Measurements from ENCODE around the gene PARVA. TPM values are rescaled to one million over a fixed set of nuclear protein-coding genes. Genes with fewer than 3 reads are reported as not detected.

PARVA gene
- total and polyA plus RNA-seq, 12 donors, result 20.1 to 84.8 (median 67.0) TPM

DNA sequence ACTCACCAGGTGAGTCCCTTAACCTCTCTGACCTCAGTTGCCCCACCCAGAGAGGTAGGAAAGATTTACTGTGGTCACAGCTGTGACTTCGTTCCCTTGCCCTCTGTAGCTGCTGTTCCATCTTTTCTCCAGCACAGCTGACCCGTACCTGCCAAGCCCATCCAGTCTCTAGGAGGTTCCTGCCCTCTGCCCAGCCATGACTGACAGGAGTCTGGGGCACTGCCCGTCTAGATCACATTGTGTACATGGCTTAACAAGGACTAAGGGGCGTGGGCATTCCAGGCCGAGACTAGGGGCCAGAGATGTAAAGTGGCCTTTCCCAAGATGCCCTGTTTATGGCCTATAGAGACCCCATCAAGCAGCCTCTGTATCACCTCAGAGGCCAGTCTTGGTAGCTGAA, 132.0 kb downstream of the PARVA start:
- TF ChIP-seq, protein P1, sequence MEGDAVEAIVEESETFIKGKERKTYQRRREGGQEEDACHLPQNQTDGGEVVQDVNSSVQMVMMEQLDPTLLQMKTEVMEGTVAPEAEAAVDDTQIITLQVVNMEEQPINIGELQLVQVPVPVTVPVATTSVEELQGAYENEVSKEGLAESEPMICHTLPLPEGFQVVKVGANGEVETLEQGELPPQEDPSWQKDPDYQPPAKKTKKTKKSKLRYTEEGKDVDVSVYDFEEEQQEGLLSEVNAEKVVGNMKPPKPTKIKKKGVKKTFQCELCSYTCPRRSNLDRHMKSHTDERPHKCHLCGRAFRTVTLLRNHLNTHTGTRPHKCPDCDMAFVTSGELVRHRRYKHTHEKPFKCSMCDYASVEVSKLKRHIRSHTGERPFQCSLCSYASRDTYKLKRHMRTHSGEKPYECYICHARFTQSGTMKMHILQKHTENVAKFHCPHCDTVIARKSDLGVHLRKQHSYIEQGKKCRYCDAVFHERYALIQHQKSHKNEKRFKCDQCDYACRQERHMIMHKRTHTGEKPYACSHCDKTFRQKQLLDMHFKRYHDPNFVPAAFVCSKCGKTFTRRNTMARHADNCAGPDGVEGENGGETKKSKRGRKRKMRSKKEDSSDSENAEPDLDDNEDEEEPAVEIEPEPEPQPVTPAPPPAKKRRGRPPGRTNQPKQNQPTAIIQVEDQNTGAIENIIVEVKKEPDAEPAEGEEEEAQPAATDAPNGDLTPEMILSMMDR (IDR thresholded peaks at IDR 0.05), result no peak
- no peak for ATAC-seq
- no peak overlapping the region for H3K4me3 ChIP-seq
- no peaks in the 10 kb centered on the region for H3K27me3 ChIP-seq
- peaks cover 0 to 29% (median 4%) of the 10 kb centered on the region in 9 donors for H3K4me1 ChIP-seq
- DNase-seq, result no peak
- H3K9me3 ChIP-seq, result no peaks in the 10 kb centered on the region
- WGBS, 2 donors, result 96% methylated on average over 5 of the region's 5 CpGs
- no peak overlapping the region for H3K27ac ChIP-seq
- H3K36me3 ChIP-seq, result peaks cover 0 to 82% (median 4%) of the 10 kb centered on the region in 9 donors
- intact Hi-C loops (cut with DNase I), result loop anchor here in 1 of 10 donors (5.0 kb wide), 1 partner anchor 88 kb away; no protein-coding TSS in a partner anchor

DNA sequence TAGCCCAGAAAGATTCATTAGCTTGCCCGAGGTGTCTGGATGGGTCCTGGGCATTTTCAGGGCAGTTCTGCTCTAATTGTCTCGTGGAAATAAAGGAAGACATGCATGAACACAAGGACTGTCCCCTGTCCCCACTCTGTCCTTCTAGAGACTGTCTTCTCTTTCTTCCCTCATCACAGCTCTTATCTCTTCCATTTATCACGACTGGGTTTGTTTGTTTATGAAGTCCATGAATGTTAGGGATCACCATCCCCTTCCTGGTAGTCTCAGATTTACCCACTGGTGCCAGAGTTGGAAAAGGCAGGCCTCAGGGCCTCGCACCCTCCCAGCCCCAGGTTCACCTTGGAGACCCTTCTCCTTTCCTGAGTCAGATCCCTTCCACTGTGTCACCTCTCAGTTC, 134.8 kb downstream of the PARVA start:
- intact Hi-C loops (cut with DNase I), result loop anchor here in 2 of 10 donors (10.0 kb wide), 1 partner anchor 383 kb away; no protein-coding TSS in a partner anchor
- DNase-seq (no peak), ATAC-seq (no peak)
- 80 to 82% methylated on average over 4 of the region's 4 CpGs for WGBS, 2 donors
- H3K27ac ChIP-seq, result no peak overlapping the region
- H3K27me3 ChIP-seq, result no peaks in the 10 kb centered on the region
- TF ChIP-seq, protein P1 (IDR thresholded peaks at IDR 0.05), result no peak
- no peak overlapping the region for H3K4me3 ChIP-seq
- no peaks in the 10 kb centered on the region for H3K9me3 ChIP-seq
- H3K4me1 ChIP-seq, result peaks cover 0 to 35% (median 5%) of the 10 kb centered on the region in 9 donors
- H3K36me3 ChIP-seq, result peaks cover 0 to 79% (median 4%) of the 10 kb centered on the region in 9 donors

DNA sequence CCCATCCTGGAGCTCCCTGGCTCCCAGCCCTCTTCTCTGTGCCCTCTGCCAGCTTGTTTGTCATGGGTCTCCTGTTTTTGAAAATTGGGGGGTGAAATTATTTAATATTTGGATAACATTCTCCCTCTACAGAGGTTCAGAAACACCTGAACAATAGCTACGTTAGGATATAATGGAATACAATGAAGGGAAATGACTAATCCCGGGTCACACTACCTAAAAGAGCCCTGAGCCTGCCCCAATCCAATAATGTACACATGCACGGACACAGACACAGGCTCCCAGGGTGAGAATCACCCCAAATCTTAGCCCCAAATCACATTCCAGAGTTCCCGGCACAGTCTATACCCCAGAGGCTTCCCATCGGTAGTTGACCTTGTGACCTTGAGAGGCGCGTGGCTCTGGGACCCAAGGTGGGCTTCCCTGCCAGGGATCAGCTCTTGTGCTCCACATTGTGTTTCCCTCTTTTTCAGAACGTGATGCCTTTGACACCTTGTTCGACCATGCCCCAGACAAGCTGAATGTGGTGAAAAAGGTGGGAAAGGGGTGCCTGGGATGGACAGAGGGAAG, 135.5 kb downstream of the PARVA start:
- no peak for DNase-seq
- no peak overlapping the region for H3K27ac ChIP-seq
- intact Hi-C loops (cut with DNase I), result loop anchor here in 2 of 10 donors (10.0 kb wide), 1 partner anchor 382 kb away; no protein-coding TSS in a partner anchor
- no peak overlapping the region for H3K4me3 ChIP-seq
- peaks cover 0 to 83% (median 4%) of the 10 kb centered on the region in 9 donors for H3K36me3 ChIP-seq
- no peaks in the 10 kb centered on the region for H3K9me3 ChIP-seq
- WGBS, 2 donors, result 78 to 82% methylated on average over 9 of the region's 9 CpGs
- TF ChIP-seq, protein P1 (IDR thresholded peaks at IDR 0.05), result no peak
- peaks cover 0 to 28% (median 0%) of the 10 kb centered on the region in 9 donors for H3K4me1 ChIP-seq
- ATAC-seq, result no peak
- H3K27me3 ChIP-seq, result no peaks in the 10 kb centered on the region

DNA sequence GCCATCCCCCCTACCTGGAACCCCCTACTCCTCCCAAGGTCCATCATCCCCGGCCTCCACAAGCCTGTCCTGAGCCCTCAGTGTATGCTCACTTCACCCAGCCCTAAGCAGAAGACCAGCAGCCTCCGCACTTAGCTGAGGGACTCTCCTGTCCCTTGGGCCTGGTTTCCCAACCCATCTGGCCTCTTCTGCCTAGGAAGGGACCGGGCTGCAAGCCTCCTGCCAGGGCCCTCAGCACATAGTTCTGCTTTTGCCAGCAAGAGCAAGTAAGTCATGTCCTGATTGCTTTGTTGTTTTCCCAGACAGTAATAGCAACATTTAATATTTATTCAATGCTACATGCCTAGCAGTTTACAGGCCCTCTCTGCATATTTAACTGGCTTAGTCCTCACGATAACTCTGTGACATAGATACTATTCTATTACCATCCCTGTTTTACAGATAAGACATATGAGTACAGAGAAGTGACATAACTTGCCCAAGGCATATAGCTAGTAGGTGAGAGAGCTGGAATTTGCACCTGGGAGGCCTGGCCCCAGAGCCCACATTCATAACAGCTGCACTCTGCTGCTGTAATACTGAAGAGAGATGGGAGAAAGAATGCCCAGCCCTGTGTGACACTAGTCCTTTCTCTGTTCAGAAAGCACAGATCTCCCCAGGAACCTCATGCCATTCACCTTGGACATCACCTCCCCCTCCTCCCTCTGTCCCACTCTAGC, 139.2 kb downstream of the PARVA start:
- Histone ChIP-seq H3K9me3 (no peaks in the 10 kb centered on the region), H3K4me3 (no peak overlapping the region), H3K27ac (peak overlapping the region in 1 of 10 donors; percentile 7), H3K36me3 (peaks cover 0 to 83% (median 9%) of the 10 kb centered on the region in 9 donors), H3K4me1 (peaks cover 0 to 15% (median 0%) of the 10 kb centered on the region in 9 donors), H3K27me3 (no peaks in the 10 kb centered on the region)
- TF ChIP-seq, protein P1 (IDR thresholded peaks at IDR 0.05), result no peak
- ATAC-seq (peak in 2 of 8 donors; percentile 20 to 49), DNase-seq (no peak)
- intact Hi-C loops (cut with DNase I), result loop anchor here in 2 of 10 donors (10.0 kb wide), 1 partner anchor 378 kb away; no protein-coding TSS in a partner anchor
- 72 to 84% methylated on average over 4 of the region's 4 CpGs for WGBS, 2 donors
